ENCODE measurements around the gene SLC66A1.

- no peak for TF ChIP-seq POLR2A (IDR thresholded peaks at IDR 0.05; ENCODE audit: low read length)
- TF ChIP-seq GATA1 (IDR thresholded peaks at IDR 0.05; ENCODE audit: low read depth, low read length): no peak
These were observed 62.8 kb downstream of the SLC66A1 start for GRCh38 chr1:19374926-19375325.

Data from erythroblast (primary cell).